ENCODE data around the gene GRK4. TPM values are rescaled to one million over a fixed set of nuclear protein-coding genes. Genes with fewer than 3 reads are reported as not detected.
"Not testable (repeated sequence)": the region's sequence is repeated elsewhere in the genome, so short reads cannot be mapped to it uniquely, and the experiment has no call there.

Gene GRK4
- total RNA-seq, 1 donor from 2014 or later = 4.0 TPM

- intact Hi-C loops (cut with micrococcal nuclease) = loop anchor here (2.0 kb wide), 1 partner anchor 19 kb away; no protein-coding TSS in a partner anchor
Measured at GRCh38 chr4:2955186-2956044, 8.0 kb upstream of the GRK4 start.

GRCh38 chr4:2958446-2958845 is 4.9 kb upstream of the GRK4 start:
- intact Hi-C loops (cut with micrococcal nuclease) = no loop called here

- intact Hi-C loops (cut with micrococcal nuclease) = loop anchor here (5.0 kb wide), 5 partner anchors 213 to 1248 kb away; partner anchors contain the start of genes LRPAP1, NSD2 and SLBP
Measured at GRCh38 chr4:2960450-2960849, 2.9 kb upstream of the GRK4 start.

GRCh38 chr4:2961421-2961810 is 2.0 kb upstream of the GRK4 start:
- intact Hi-C loops (cut with micrococcal nuclease) = loop anchor here (5.0 kb wide), 5 partner anchors 214 to 1249 kb away; partner anchors contain the start of genes LRPAP1, NSD2 and SLBP

- intact Hi-C loops (cut with micrococcal nuclease) = loop anchor here (1.0 to 5.0 kb wide), 10 partner anchors 8 to 1250 kb away; partner anchors contain the start of genes HAUS3, LETM1, LRPAP1 and NELFA
Measured at GRCh38 chr4:2961811-2962441, 1.4 kb upstream of the GRK4 start.

GRCh38 chr4:2962614-2963174 is 677 bp upstream of the GRK4 start:
- intact Hi-C loops (cut with micrococcal nuclease) = loop anchor here (1.0 to 5.0 kb wide), 21 partner anchors 8 to 1250 kb away; partner anchors contain the start of genes ADD1, CFAP99, FAM193A and HAUS3

GRCh38 chr4:2963966-2964471 is 648 bp downstream of the GRK4 start:
- intact Hi-C loops (cut with micrococcal nuclease) = loop anchor here (1.0 to 5.0 kb wide), 17 partner anchors 14 to 1252 kb away; partner anchors contain the start of genes ADD1, CFAP99, FAM193A and HTT

- intact Hi-C loops (cut with micrococcal nuclease) = loop anchor here (5.0 kb wide), 5 partner anchors 217 to 1252 kb away; partner anchors contain the start of genes LRPAP1, NSD2 and SLBP
Measured at GRCh38 chr4:2964706-2965258, 1.4 kb downstream of the GRK4 start.

GRCh38 chr4:2965262-2965661 is 1.9 kb downstream of the GRK4 start:
- intact Hi-C loops (cut with micrococcal nuclease) = no loop called here

- intact Hi-C loops (cut with micrococcal nuclease) = no loop called here
Measured at GRCh38 chr4:2968381-2968780, 5.0 kb downstream of the GRK4 start.

- intact Hi-C loops (cut with micrococcal nuclease) = no loop called here
Measured at GRCh38 chr4:2971275-2971674, 7.9 kb downstream of the GRK4 start.

GRCh38 chr4:2977211-2978088 is 14.1 kb downstream of the GRK4 start:
- intact Hi-C loops (cut with micrococcal nuclease) = loop anchor here (1.0 kb wide), 2 partner anchors 14 to 60 kb away; partner anchors contain the start of genes GRK4 and NOP14

- intact Hi-C loops (cut with micrococcal nuclease) = no loop called here
Measured at GRCh38 chr4:2981256-2981819, 18.0 kb downstream of the GRK4 start.

- intact Hi-C loops (cut with micrococcal nuclease) = no loop called here
Measured at GRCh38 chr4:2982012-2982411, 18.6 kb downstream of the GRK4 start.

GRCh38 chr4:2983715-2984114 is 20.3 kb downstream of the GRK4 start:
- intact Hi-C loops (cut with micrococcal nuclease) = not testable (repeated sequence)

GRCh38 chr4:2991243-2991642 is 27.9 kb downstream of the GRK4 start:
- intact Hi-C loops (cut with micrococcal nuclease) = no loop called here

GRCh38 chr4:2994917-2995316 is 31.5 kb downstream of the GRK4 start:
- intact Hi-C loops (cut with micrococcal nuclease) = no loop called here

- intact Hi-C loops (cut with micrococcal nuclease) = no loop called here
Measured at GRCh38 chr4:2995546-2996265, 32.3 kb downstream of the GRK4 start.

- intact Hi-C loops (cut with micrococcal nuclease) = no loop called here
Measured at GRCh38 chr4:2996415-2996814, 33.0 kb downstream of the GRK4 start.

Measured in T-helper 1 cell treated with Interleukin-12 subunit alpha and Interleukin-12 subunit beta and Interleukin-4 antibody, amounts not matched to agents 30 ng/mL and 1 ng/mL, for 36 hours (primary cell).